GM23248 (cell line): ENCODE results near the gene NLRP8. TPM values are rescaled to one million over a fixed set of nuclear protein-coding genes. Genes with fewer than 3 reads are reported as not detected.
"Not testable (repeated sequence)": the region's sequence is repeated elsewhere in the genome, so short reads cannot be mapped to it uniquely, and the experiment has no call there.

ENCODE experiments used
- DNase-seq: peaks from one replicate; pipeline ENCODE4 v3.0.0-alpha.2; 2015
- H2AFZ ChIP-seq: fragments of 200-600 bp; sonication (generic); 2 replicates; pipeline ENCODE4 v1.6.1; 2016; ENCODE audit warnings: antibody characterized with exemption
- H3F3A ChIP-seq: fragments of 200-600 bp; sonication (generic); 2 replicates; pipeline ENCODE4 v1.6.1; 2016; ENCODE audit warnings: mild to moderate bottlenecking, antibody characterized with exemption, mixed run types; ENCODE audit not compliant: insufficient read depth
- H3K27ac ChIP-seq: fragments of 200-600 bp; sonication (generic); 2 replicates; pipeline ENCODE4 v1.5.1; 2016; ENCODE audit warnings: mild to moderate bottlenecking
- H3K27me3 ChIP-seq: fragments of 200-600 bp; sonication (generic); replicated peaks from 2 replicates; pipeline ENCODE4 v1.6.1; 2016; ENCODE audit warnings: mild to moderate bottlenecking; ENCODE audit not compliant: insufficient read depth
- H3K36me3 ChIP-seq: fragments of 200-600 bp; sonication (generic); 2 replicates; pipeline ENCODE4 v1.6.1; 2016; ENCODE audit warnings: low read depth, mild to moderate bottlenecking
- H3K4me1 ChIP-seq: fragments of 200-600 bp; sonication (generic); 2 replicates; pipeline ENCODE4 v1.6.1; 2016; ENCODE audit warnings: mild to moderate bottlenecking; ENCODE audit not compliant: insufficient read depth
- H3K4me2 ChIP-seq: fragments of 200-600 bp; sonication (generic); one replicate; pipeline ENCODE4 v1.6.1; 2016; ENCODE audit warnings: mild to moderate bottlenecking; ENCODE audit not compliant: unreplicated experiment
- H3K4me3 ChIP-seq: fragments of 200-600 bp; sonication (generic); 2 replicates; pipeline ENCODE4 v1.5.1; 2016; ENCODE audit warnings: mild to moderate bottlenecking
- H3K79me2 ChIP-seq: fragments of 200-600 bp; sonication (generic); 2 replicates; pipeline ENCODE4 v1.6.1; 2016; ENCODE audit warnings: mild to moderate bottlenecking; ENCODE audit not compliant: insufficient read depth
- H3K9ac ChIP-seq: fragments of 200-600 bp; sonication (generic); 2 replicates; pipeline ENCODE4 v1.6.1; 2016; ENCODE audit warnings: mild to moderate bottlenecking
- H3K9me2 ChIP-seq: fragments of 200-600 bp; sonication (generic); 2 replicates; pipeline ENCODE4 v1.6.1; 2016; ENCODE audit warnings: mixed run types, mild to moderate bottlenecking, moderate library complexity; ENCODE audit not compliant: insufficient read depth
- H3K9me3 ChIP-seq: fragments of 200-600 bp; sonication (generic); one replicate; pipeline ENCODE4 v1.6.1; 2017; ENCODE audit warnings: low read depth
- H4K20me1 ChIP-seq: fragments of 200-600 bp; sonication (generic); 2 replicates; pipeline ENCODE4 v1.6.0; 2016; ENCODE audit not compliant: insufficient read depth
- EZH2 ChIP-seq: fragments of 200-600 bp; sonication (generic); IDR thresholded peaks from 2 replicates; pipeline ENCODE4 v1.6.1; 2018; ENCODE audit warnings: antibody characterized with exemption, mild to moderate bottlenecking; ENCODE audit not compliant: insufficient read depth, poor library complexity, severe bottlenecking
- EZH2phosphoT487 ChIP-seq: fragments of 200-600 bp; sonication (generic); IDR thresholded peaks from 2 replicates; pipeline ENCODE4 v1.6.1; 2018; ENCODE audit warnings: antibody characterized with exemption, moderate library complexity, mild to moderate bottlenecking, low read depth; ENCODE audit not compliant: insufficient read depth
- WGBS, 2 experiments: methylation state at CpG; one replicate each; pipeline ENCODE4 v1.1.6; 2015 to 2017; ENCODE audit warnings: low lambda C conversion rate in 2 of 2, low coverage in 1 of 2; ENCODE audit errors: missing lambda C conversion rate in 2 of 2; 5-methylcytosine and 5-hydroxymethylcytosine counted together
- in situ Hi-C: fragments of 300-500 bp; cut with MboI; formaldehyde crosslinking; loops from 2 replicates; pipeline ENCODE4 v1.15.0; 2020
- polyA plus RNA-seq: library from polyadenylated mRNA; unstranded; fragments of >200 nt; fragmentation: Nextera tagmentation; extraction: Ambion mirVana; gene quantifications from 2 replicates; pipeline ENCODE4 v1.2.1, GENCODE V29; 2016
- total RNA-seq: library from RNA; depleted of rRNA; stranded (reverse); fragments of >200 nt; shearing (Covaris generic); gene quantifications from 2 replicates; pipeline ENCODE4 v1.2.3, GENCODE V29; 2014

Gene NLRP8
- total and polyA plus RNA-seq, 2 experiments from 2014 or later: not detected

DNA sequence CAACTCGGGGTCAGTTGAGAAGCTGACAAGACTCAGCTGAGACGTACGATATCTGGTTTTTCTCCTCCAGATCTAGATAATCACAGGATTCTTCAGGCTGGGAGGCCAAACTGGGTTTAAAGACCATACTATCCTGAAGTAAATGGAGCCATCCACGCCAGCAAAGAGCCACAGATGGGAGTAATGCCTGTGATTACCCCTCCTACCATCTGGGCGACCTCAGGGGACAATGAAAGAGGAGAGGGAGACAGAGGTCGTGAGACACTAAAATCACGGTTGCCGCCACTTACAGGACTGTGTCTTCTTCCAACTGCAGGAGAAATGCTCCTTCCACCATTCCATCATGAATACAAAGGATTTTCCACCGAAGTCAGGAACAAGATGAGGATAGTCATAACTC is 12.4 kb upstream of the NLRP8 start:
- no peak for DNase-seq
- TF ChIP-seq EZH2phosphoT487 (no peak), EZH2 (no peak)
- Histone ChIP-seq H4K20me1 (no peaks in the 10 kb centered on the region), H3K9ac (no peak overlapping the region), H3K4me1 (no peaks in the 10 kb centered on the region), H3K9me3 (no peaks in the 10 kb centered on the region), H3K79me2 (no peaks in the 10 kb centered on the region), H2AFZ (no peak overlapping the region), H3K27me3 (no peaks in the 10 kb centered on the region), H3F3A (no peaks in the 10 kb centered on the region), H3K27ac (no peak overlapping the region), H3K9me2 (no peaks in the 10 kb centered on the region), H3K4me3 (no peak overlapping the region), H3K4me2 (no peak overlapping the region), H3K36me3 (no peaks in the 10 kb centered on the region)
- in situ Hi-C loops: no loop called here
- 40 to 41% methylated on average over 9 of the region's 9 CpGs for WGBS, 2 experiments

DNA sequence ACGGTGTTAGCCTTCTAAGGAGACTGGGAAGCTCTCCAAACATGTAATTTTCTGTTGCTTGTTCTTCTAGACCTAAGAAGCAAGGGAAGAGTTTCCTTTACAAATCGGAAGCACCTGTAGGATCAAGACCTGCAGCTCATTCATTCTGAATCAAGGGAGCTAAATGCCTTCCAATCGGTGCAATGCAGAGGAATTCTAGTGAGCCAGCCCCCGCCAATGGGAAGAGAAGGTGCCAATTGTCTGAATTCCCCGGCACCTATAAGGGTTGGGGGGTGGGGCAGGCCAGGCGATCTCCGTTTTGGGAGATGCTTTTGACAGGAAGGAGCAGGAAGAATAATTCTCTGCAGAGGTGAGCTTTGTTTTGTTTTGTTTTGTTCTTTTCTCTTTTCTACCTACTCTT is 8.4 kb upstream of the NLRP8 start:
- TF ChIP-seq EZH2phosphoT487: no peak
- no peak for TF ChIP-seq EZH2
- H3K9me3 ChIP-seq: no peaks in the 10 kb centered on the region
- no peaks in the 10 kb centered on the region for H4K20me1 ChIP-seq
- no peak for DNase-seq
- no peak overlapping the region for H3K27ac ChIP-seq
- H3K4me3 ChIP-seq: no peak overlapping the region
- H3K9ac ChIP-seq: no peak overlapping the region
- H3K27me3 ChIP-seq: no peaks in the 10 kb centered on the region
- WGBS, 2 experiments: 14 to 24% methylated on average over 7 of the region's 7 CpGs
- no peaks in the 10 kb centered on the region for H3F3A ChIP-seq
- H3K4me2 ChIP-seq: no peak overlapping the region
- H3K36me3 ChIP-seq: no peaks in the 10 kb centered on the region
- in situ Hi-C loops: no loop called here
- no peaks in the 10 kb centered on the region for H3K4me1 ChIP-seq
- H3K79me2 ChIP-seq: no peaks in the 10 kb centered on the region
- H3K9me2 ChIP-seq: no peaks in the 10 kb centered on the region
- no peak overlapping the region for H2AFZ ChIP-seq

DNA sequence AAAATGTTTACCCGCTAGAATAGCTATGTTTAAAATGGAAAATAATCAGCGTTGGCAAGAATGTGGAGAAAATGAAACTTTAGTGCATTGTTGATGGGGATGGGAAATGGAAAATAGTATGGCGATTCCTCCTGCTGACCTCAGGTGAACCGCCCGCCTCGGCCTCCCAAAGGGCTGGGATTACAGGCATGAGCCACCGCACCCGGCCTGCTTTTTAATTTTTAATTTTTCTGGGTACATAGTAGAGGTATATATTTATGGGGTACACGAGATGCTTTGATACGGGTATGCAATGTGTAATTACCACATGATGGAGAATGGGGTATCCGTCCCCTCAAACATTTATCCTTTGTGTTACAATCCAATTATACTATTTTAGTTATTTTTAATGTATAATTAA is 7.3 kb upstream of the NLRP8 start:
- H3K4me1 ChIP-seq: no peaks in the 10 kb centered on the region
- no peaks in the 10 kb centered on the region for H3K9me2 ChIP-seq
- no peaks in the 10 kb centered on the region for H3K79me2 ChIP-seq
- no peak overlapping the region for H3K9ac ChIP-seq
- no peaks in the 10 kb centered on the region for H3K9me3 ChIP-seq
- no peak overlapping the region for H2AFZ ChIP-seq
- no peak overlapping the region for H3K4me2 ChIP-seq
- TF ChIP-seq EZH2phosphoT487: no peak
- H3F3A ChIP-seq: no peaks in the 10 kb centered on the region
- in situ Hi-C loops: no loop called here
- no peaks in the 10 kb centered on the region for H4K20me1 ChIP-seq
- H3K27ac ChIP-seq: no peak overlapping the region
- no peak for DNase-seq
- H3K4me3 ChIP-seq: no peak overlapping the region
- 53 to 57% methylated on average over 11 of the region's 11 CpGs for WGBS, 2 experiments
- H3K36me3 ChIP-seq: no peaks in the 10 kb centered on the region
- H3K27me3 ChIP-seq: no peaks in the 10 kb centered on the region

DNA sequence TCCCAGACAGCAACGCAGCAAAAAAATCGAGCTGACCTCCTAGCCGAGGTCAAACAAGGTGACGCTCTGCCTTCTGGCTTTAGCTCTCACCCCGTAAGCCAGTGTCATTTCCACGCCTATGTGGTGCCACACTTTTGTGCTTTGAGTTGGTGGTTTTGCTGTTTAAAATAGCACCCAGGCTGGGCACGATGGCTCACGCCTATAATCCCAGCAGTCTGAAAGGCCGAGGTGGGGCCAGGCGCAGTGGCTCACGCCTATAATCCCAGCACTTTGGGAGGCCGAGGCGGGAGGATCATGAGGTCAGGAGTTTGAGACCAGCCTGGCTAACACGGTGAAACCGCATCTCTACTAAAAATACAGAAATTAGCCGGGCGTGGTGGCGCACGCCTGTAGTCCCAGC is 2.9 kb downstream of the NLRP8 start:
- H3K36me3 ChIP-seq, H4K20me1 ChIP-seq, H3K27ac ChIP-seq, H3K79me2 ChIP-seq, DNase-seq, H3K27me3 ChIP-seq, H3K9ac ChIP-seq, H2AFZ ChIP-seq, H3K9me2 ChIP-seq, H3K4me3 ChIP-seq, H3K4me2 ChIP-seq, in situ Hi-C loops, H3K9me3 ChIP-seq, H3K4me1 ChIP-seq, H3F3A ChIP-seq: not testable (repeated sequence)
- WGBS, 2 experiments: 56 to 63% methylated on average over 18 to 19 of the region's 19 CpGs

DNA sequence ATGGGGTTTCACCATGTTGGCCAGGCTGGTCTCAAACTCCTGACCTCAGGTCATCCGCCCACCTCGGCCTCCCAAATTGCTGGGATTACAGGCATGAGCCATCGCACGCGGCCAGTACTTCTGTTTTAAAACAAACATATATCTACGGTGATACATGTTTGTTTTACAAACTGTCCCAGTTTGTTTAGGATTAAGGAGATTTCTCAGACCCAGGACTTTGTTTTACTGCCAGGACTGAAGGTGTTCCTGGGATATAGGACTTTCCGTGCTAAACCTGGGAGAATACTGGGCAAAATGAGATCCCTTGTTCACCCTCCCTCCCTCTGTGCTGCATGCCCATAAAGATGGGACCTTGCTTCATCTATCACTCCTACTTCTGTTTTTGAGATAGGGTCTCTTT is 8.8 kb downstream of the NLRP8 start:
- Histone ChIP-seq H3K36me3 (no peaks in the 10 kb centered on the region), H3K4me3 (no peak overlapping the region), H3K79me2 (no peaks in the 10 kb centered on the region), H3K9me3 (no peaks in the 10 kb centered on the region), H4K20me1 (no peaks in the 10 kb centered on the region), H3K4me2 (no peak overlapping the region), H3K9ac (no peak overlapping the region), H3F3A (no peaks in the 10 kb centered on the region), H2AFZ (no peak overlapping the region), H3K4me1 (no peaks in the 10 kb centered on the region), H3K27me3 (no peaks in the 10 kb centered on the region), H3K9me2 (no peaks in the 10 kb centered on the region), H3K27ac (no peak overlapping the region)
- in situ Hi-C loops: no loop called here
- no peak for DNase-seq
- no peak for TF ChIP-seq EZH2phosphoT487
- TF ChIP-seq EZH2: no peak
- 55% methylated on average over 7 of the region's 7 CpGs for WGBS, 2 experiments
